Measurements from ENCODE around the gene SAG.

Gene SAG

GRCh38 chr2:233338046-233338445, 30.4 kb downstream of the SAG start:
- TF ChIP-seq, protein P1, sequence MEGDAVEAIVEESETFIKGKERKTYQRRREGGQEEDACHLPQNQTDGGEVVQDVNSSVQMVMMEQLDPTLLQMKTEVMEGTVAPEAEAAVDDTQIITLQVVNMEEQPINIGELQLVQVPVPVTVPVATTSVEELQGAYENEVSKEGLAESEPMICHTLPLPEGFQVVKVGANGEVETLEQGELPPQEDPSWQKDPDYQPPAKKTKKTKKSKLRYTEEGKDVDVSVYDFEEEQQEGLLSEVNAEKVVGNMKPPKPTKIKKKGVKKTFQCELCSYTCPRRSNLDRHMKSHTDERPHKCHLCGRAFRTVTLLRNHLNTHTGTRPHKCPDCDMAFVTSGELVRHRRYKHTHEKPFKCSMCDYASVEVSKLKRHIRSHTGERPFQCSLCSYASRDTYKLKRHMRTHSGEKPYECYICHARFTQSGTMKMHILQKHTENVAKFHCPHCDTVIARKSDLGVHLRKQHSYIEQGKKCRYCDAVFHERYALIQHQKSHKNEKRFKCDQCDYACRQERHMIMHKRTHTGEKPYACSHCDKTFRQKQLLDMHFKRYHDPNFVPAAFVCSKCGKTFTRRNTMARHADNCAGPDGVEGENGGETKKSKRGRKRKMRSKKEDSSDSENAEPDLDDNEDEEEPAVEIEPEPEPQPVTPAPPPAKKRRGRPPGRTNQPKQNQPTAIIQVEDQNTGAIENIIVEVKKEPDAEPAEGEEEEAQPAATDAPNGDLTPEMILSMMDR (IDR thresholded peaks at IDR 0.05; ENCODE audit: control extremely low read depth, extremely low read depth, low read depth, missing control alignments) = no peak
- ChIA-PET POLR2A (no interaction called here), CTCF (interaction anchor here (1.2 kb wide), 1 partner anchor 15 kb away, joined by 4 read pairs; no protein-coding TSS in a partner anchor)

GRCh38 chr2:233338812-233339368, 31.3 kb downstream of the SAG start:
- TF ChIP-seq, protein P1 (IDR thresholded peaks at IDR 0.05; ENCODE audit: control extremely low read depth, extremely low read depth, low read depth, missing control alignments) = no peak
- ChIA-PET CTCF (interaction anchor here (0.6 to 1.2 kb wide), 2 partner anchors 15 to 524 kb away, joined by 3 to 4 read pairs; no protein-coding TSS in a partner anchor), POLR2A (no interaction called here)
- DNase-seq (ENCODE audit: extremely low spot score) = no peak

More at GRCh38 chr2:233338046-233338445, 30.4 kb downstream of the SAG start:
- no peak for DNase-seq (ENCODE audit: extremely low spot score)

DNA sequence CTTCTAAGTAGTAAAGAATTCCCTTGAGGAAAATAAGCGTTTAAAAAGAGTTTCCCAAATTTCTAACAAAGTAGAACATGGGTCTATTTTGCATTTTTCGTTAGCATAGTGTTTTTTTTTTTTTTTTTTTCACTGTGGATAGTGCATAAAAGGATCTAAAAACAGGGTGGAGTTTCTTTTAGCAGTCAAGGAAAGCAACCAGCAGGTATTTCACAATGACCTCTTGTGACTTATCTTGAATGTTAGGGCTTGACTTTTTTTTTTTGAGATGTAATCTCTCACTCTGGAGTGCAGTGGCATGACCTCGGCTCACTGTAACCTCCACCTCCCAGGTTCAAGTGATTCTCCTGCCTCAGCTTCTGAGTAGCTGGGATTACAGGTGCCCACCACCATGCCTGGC, 31.8 kb downstream of the SAG start:
- ChIA-PET CTCF (interaction anchor here (1.5 kb wide), 1 partner anchor 14 kb away, joined by 4 read pairs; no protein-coding TSS in a partner anchor), POLR2A (no interaction called here)
- no peak for DNase-seq (ENCODE audit: extremely low spot score)
- TF ChIP-seq, protein P1 (IDR thresholded peaks at IDR 0.05; ENCODE audit: control extremely low read depth, extremely low read depth, low read depth, missing control alignments) = no peak

DNA sequence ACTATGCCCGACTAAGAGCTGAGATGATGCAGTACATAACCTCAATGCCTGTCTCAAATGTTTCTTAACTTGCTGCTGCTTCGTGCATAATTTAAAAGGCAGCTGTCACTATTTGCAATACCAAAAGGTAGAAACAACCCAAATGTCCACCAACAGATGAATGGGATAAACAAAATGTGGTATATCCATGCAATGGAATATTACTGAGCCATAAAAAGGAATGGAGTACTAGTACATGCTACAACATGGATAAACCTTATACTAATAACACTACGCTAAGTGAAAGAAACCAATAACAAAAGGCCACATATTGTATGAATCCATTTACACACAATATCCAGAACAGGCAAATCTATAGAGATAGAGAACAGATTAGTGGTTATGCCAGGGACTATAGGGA, 33.7 kb downstream of the SAG start:
- ChIA-PET CTCF (interaction anchor here (1.8 to 2.1 kb wide), 2 partner anchors 9 to 10 kb away, joined by 5 to 7 read pairs; no protein-coding TSS in a partner anchor), POLR2A (no interaction called here)
- TF ChIP-seq, protein P1 (IDR thresholded peaks at IDR 0.05; ENCODE audit: control extremely low read depth, extremely low read depth, low read depth, missing control alignments) = no peak
- no peak for DNase-seq (ENCODE audit: extremely low spot score)

- DNase-seq (ENCODE audit: extremely low spot score) = no peak
- TF ChIP-seq, protein P1 (IDR thresholded peaks at IDR 0.05; ENCODE audit: control extremely low read depth, extremely low read depth, low read depth, missing control alignments) = no peak
- ChIA-PET POLR2A (no interaction called here), CTCF (interaction anchor here (1.0 to 1.8 kb wide), 3 partner anchors 11 to 20 kb away, joined by 3 to 5 read pairs (median 3); no protein-coding TSS in a partner anchor)
These were observed 34.7 kb downstream of the SAG start for GRCh38 chr2:233342301-233342700.

- TF ChIP-seq, protein P1 (IDR thresholded peaks at IDR 0.05; ENCODE audit: control extremely low read depth, extremely low read depth, low read depth, missing control alignments) = no peak
- CTCF ChIA-PET = interaction anchor here (1.0 to 2.0 kb wide), 3 partner anchors 11 to 14 kb away, joined by 3 to 10 read pairs (median 4); partner anchors contain the start of gene DGKD
- no peak for DNase-seq (ENCODE audit: extremely low spot score)
- POLR2A ChIA-PET = no interaction called here
These were observed 35.6 kb downstream of the SAG start for GRCh38 chr2:233343171-233343705.

Data from GM10248 (cell line).